Activated T-cell treated with anti-CD3 and anti-CD28 coated beads, Interleukin-2, amount 50 U/mL, for 48 hours (primary cell): Measurements from ENCODE around the gene ALG5.

Experiments
- DNase-seq, 2 experiments: peaks; one replicate each; pipeline ENCODE4 v3.0.0-alpha.2; 2020

ALG5 gene

GRCh38 chr13:36915106-36915505 is 84.0 kb downstream of the ALG5 start:
- no peak for DNase-seq

GRCh38 chr13:36914648-36915047 is 84.5 kb downstream of the ALG5 start:
- DNase-seq, result no peak

- DNase-seq, result no peak
These were observed 85.7 kb downstream of the ALG5 start for GRCh38 chr13:36913463-36913862.

GRCh38 chr13:36912973-36913372 is 86.2 kb downstream of the ALG5 start:
- no peak for DNase-seq

GRCh38 chr13:36912369-36912768 is 86.8 kb downstream of the ALG5 start:
- no peak for DNase-seq

GRCh38 chr13:36910545-36910944 is 88.6 kb downstream of the ALG5 start:
- no peak for DNase-seq

- no peak for DNase-seq
These were observed 91.3 kb downstream of the ALG5 start for GRCh38 chr13:36907821-36908220.

- no peak for DNase-seq
These were observed 91.9 kb downstream of the ALG5 start for GRCh38 chr13:36907266-36907665.

- DNase-seq, result no peak
These were observed 93.2 kb downstream of the ALG5 start for GRCh38 chr13:36905944-36906343.

GRCh38 chr13:36903925-36904595 is 95.1 kb downstream of the ALG5 start:
- DNase-seq, result no peak
